H9 (cell line): Measurements from ENCODE around the gene TSPAN6. TPM values are rescaled to one million over a fixed set of nuclear protein-coding genes. Genes with fewer than 3 reads are reported as not detected.

Source experiments
- DNase-seq: peaks from one replicate; pipeline ENCODE4 v3.0.0-alpha.2; 2017
- H2AFZ ChIP-seq: one replicate; pipeline ENCODE4 v1.6.1; 2013; ENCODE audit warnings: mild to moderate bottlenecking, low read length, control low read depth, moderate library complexity
- H2AK5ac ChIP-seq: 2 replicates; pipeline ENCODE4 v1.6.1; 2013; ENCODE audit warnings: low read length, control low read depth, mixed read lengths; ENCODE audit not compliant: insufficient read length
- H2BK120ac ChIP-seq: one replicate; pipeline ENCODE4 v1.6.1; 2013; ENCODE audit warnings: low read depth, mild to moderate bottlenecking, low read length, control low read depth, inconsistent platforms; ENCODE audit not compliant: poor library complexity, severe bottlenecking
- H2BK12ac ChIP-seq: 2 replicates; pipeline ENCODE4 v1.6.1; 2013; ENCODE audit warnings: low read length, control low read depth, mixed read lengths, low read depth; ENCODE audit not compliant: insufficient read length
- H2BK15ac ChIP-seq: 2 replicates; pipeline ENCODE4 v1.6.1; 2013; ENCODE audit warnings: low read depth, low read length, control low read depth
- H2BK20ac ChIP-seq: one replicate; pipeline ENCODE4 v1.6.1; 2013; ENCODE audit warnings: low read depth, mild to moderate bottlenecking, low read length, control low read depth, inconsistent platforms; ENCODE audit not compliant: poor library complexity, severe bottlenecking
- H2BK5ac ChIP-seq: 2 replicates; pipeline ENCODE4 v1.6.1; 2013; ENCODE audit warnings: low read length, control low read depth, mixed read lengths; ENCODE audit not compliant: insufficient read length
- H3K14ac ChIP-seq: 2 replicates; pipeline ENCODE4 v1.6.1; 2013; ENCODE audit warnings: low read length, control low read depth; ENCODE audit not compliant: insufficient read depth
- H3K18ac ChIP-seq: 2 replicates; pipeline ENCODE4 v1.6.1; 2013; ENCODE audit warnings: low read depth, mild to moderate bottlenecking, mixed read lengths, low read length, control low read depth; ENCODE audit not compliant: insufficient read length
- H3K23ac ChIP-seq: 2 replicates; pipeline ENCODE4 v1.6.1; 2013; ENCODE audit warnings: low read length, control low read depth, mixed read lengths, low read depth; ENCODE audit not compliant: insufficient read length
- H3K23me2 ChIP-seq: 2 replicates; pipeline ENCODE4 v1.6.1; 2013; ENCODE audit warnings: low read depth, mild to moderate bottlenecking, mixed read lengths, low read length, control low read depth; ENCODE audit not compliant: insufficient read length, poor library complexity, severe bottlenecking
- H3K27ac ChIP-seq: 2 replicates; pipeline ENCODE4 v1.5.1; 2013; ENCODE audit warnings: low read length, control low read depth, mixed read lengths, low read depth; ENCODE audit not compliant: insufficient read length
- H3K27me3 ChIP-seq: 2 replicates; pipeline ENCODE4 v1.6.1; 2013; ENCODE audit warnings: low read length, control low read depth, inconsistent platforms; ENCODE audit not compliant: insufficient read depth
- H3K4ac ChIP-seq: 2 replicates; pipeline ENCODE4 v1.6.1; 2013; ENCODE audit warnings: low read depth, mild to moderate bottlenecking, control low read depth, inconsistent platforms, low read length, moderate library complexity
- H3K4me1 ChIP-seq: 2 replicates; pipeline ENCODE4 v1.6.1; 2013; ENCODE audit warnings: low read length, control low read depth, inconsistent platforms; ENCODE audit not compliant: insufficient read depth
- H3K4me2 ChIP-seq: 2 replicates; pipeline ENCODE4 v1.6.1; 2013; ENCODE audit warnings: low read length, control low read depth, mixed read lengths; ENCODE audit not compliant: insufficient read length, insufficient read depth
- H3K56ac ChIP-seq: 2 replicates; pipeline ENCODE4 v1.6.1; 2013; ENCODE audit warnings: low read depth, mild to moderate bottlenecking, mixed read lengths, low read length, control low read depth; ENCODE audit not compliant: insufficient read length
- H3K79me1 ChIP-seq: 2 replicates; pipeline ENCODE4 v1.6.1; 2013; ENCODE audit warnings: low read depth, mild to moderate bottlenecking, moderate library complexity, low read length, control low read depth, inconsistent platforms; ENCODE audit not compliant: insufficient read depth, poor library complexity, severe bottlenecking
- H3K79me2 ChIP-seq: 2 replicates; pipeline ENCODE4 v1.6.1; 2013; ENCODE audit warnings: low read length, control low read depth, inconsistent platforms; ENCODE audit not compliant: insufficient read depth
- H3K9ac ChIP-seq: 2 replicates; pipeline ENCODE4 v1.6.1; 2013; ENCODE audit warnings: low read length, control low read depth, mixed read lengths; ENCODE audit not compliant: insufficient read length; ENCODE audit errors: extremely low read depth
- H3K9me3 ChIP-seq: one replicate; pipeline ENCODE4 v1.6.1; 2013; ENCODE audit warnings: low read depth, low read length, inconsistent platforms; ENCODE audit not compliant: control insufficient read depth
- H3T11ph ChIP-seq: one replicate; pipeline ENCODE4 v1.6.1; 2013; ENCODE audit warnings: mild to moderate bottlenecking, low read length, control low read depth, inconsistent platforms
- H4K20me1 ChIP-seq: one replicate; pipeline ENCODE4 v1.6.1; 2013; ENCODE audit not compliant: control insufficient read depth, insufficient read length, insufficient read depth
- H4K5ac ChIP-seq: 2 replicates; pipeline ENCODE4 v1.6.1; 2013; ENCODE audit warnings: low read depth, mild to moderate bottlenecking, mixed read lengths, low read length, control low read depth; ENCODE audit not compliant: insufficient read length
- H4K8ac ChIP-seq: replicated peaks from 2 replicates; pipeline ENCODE4 v1.6.1; 2013; ENCODE audit warnings: low read length, control low read depth, mixed read lengths, low read depth; ENCODE audit not compliant: insufficient read length
- H4K91ac ChIP-seq: 2 replicates; pipeline ENCODE4 v1.6.1; 2013; ENCODE audit warnings: low read depth, mild to moderate bottlenecking, moderate library complexity, mixed read lengths, low read length, control low read depth; ENCODE audit not compliant: insufficient read length
- H3K27ac Mint-ChIP-seq, 3 experiments: 2 replicates in 2 of 3; 3 replicates in 1 of 3; pipeline ENCODE4 v1.8.0; 2020 to 2021; ENCODE audit warnings: mixed read lengths in 3 of 3, mild to moderate bottlenecking in 1 of 3, moderate library complexity in 1 of 3
- H3K27me3 Mint-ChIP-seq: 2 replicates; pipeline ENCODE4 v1.8.0; 2021; ENCODE audit warnings: low read depth, mild to moderate bottlenecking, moderate library complexity, mixed read lengths
- H3K36me3 Mint-ChIP-seq, 3 experiments: 2 replicates in 2 of 3; 3 replicates in 1 of 3; pipeline ENCODE4 v1.8.0; 2020 to 2021; ENCODE audit warnings: low read depth in 3 of 3, mixed read lengths in 3 of 3; ENCODE audit not compliant: insufficient read depth in 1 of 3
- H3K4me1 Mint-ChIP-seq, 2 experiments: 2 replicates each; pipeline ENCODE4 v1.8.0; 2020; ENCODE audit warnings: mixed read lengths in 2 of 2
- H3K4me3 Mint-ChIP-seq, 2 experiments: 2 replicates in 1 of 2; 3 replicates in 1 of 2; pipeline ENCODE4 v1.8.0; 2020 to 2021; ENCODE audit warnings: mild to moderate bottlenecking in 2 of 2, mixed read lengths in 2 of 2, moderate library complexity in 1 of 2
- H3K9me3 Mint-ChIP-seq, 2 experiments: 2 replicates in 1 of 2; 3 replicates in 1 of 2; pipeline ENCODE4 v1.8.0; 2020; ENCODE audit warnings: mild to moderate bottlenecking in 2 of 2, mixed read lengths in 2 of 2, moderate library complexity in 1 of 2
- CTCF ChIP-seq: fragments of 200-600 bp; sonication (generic); conservative IDR thresholded peaks from 3 replicates; pipeline ENCODE4 v1.8.0; 2021; ENCODE audit warnings: antibody characterized with exemption, mild to moderate bottlenecking
- WGBS: extraction: QIAGEN DNeasy Blood & Tissue Kit; methylation state at CpG from one replicate; pipeline ENCODE4 v1.1.7; 2013; ENCODE audit warnings: missing lambda C conversion rate, low lambda C conversion rate, mixed read lengths; ENCODE audit not compliant: insufficient read length; ENCODE audit errors: extremely low coverage; 5-methylcytosine and 5-hydroxymethylcytosine counted together
- total RNA-seq: library from RNA; stranded (reverse); gene quantifications from 2 replicates; pipeline ENCODE4 v1.2.1, GENCODE V29; 2021

TSPAN6 gene
- total RNA-seq, 1 experiment from 2014 or later: 61.3 TPM

- no peak overlapping the region for H3K18ac ChIP-seq
- H3K14ac ChIP-seq: no peak overlapping the region
- no peaks in the 10 kb centered on the region for H3K79me2 ChIP-seq
- H4K8ac ChIP-seq: no peak overlapping the region
- no peak overlapping the region for H2AK5ac ChIP-seq
- Mint-ChIP-seq H3K9me3 (peaks cover 4 to 55% of the 10 kb centered on the region in 2 experiments; a peak in 4 of 5 replicates), H3K27me3 (no peaks in the 10 kb centered on the region; the same call in 1 of the 2 replicates), H3K4me1 (peaks cover 8 to 12% of the 10 kb centered on the region in 2 experiments), H3K36me3 (peaks cover 10 to 42% (median 31%) of the 10 kb centered on the region in 3 experiments), H3K27ac (no peak overlapping the region), H3K4me3 (peak overlapping the region; percentile 84 to 96; a peak in 4 of 5 replicates)
- H3K23ac ChIP-seq: no peak overlapping the region
- no peak overlapping the region for H2BK5ac ChIP-seq
- H2BK12ac ChIP-seq: no peak overlapping the region
- no peaks in the 10 kb centered on the region; the same call in 1 of the 2 replicates for H3K4me1 ChIP-seq
- no peaks in the 10 kb centered on the region for H3K23me2 ChIP-seq
- no peaks in the 10 kb centered on the region for H3K9me3 ChIP-seq
- no peak overlapping the region for H3K4me2 ChIP-seq
- no peak overlapping the region for H4K5ac ChIP-seq
- TF ChIP-seq CTCF: no peak
- no peaks in the 10 kb centered on the region for H4K20me1 ChIP-seq
- H3K27me3 ChIP-seq: no peaks in the 10 kb centered on the region
- no peak for DNase-seq
- H2BK20ac ChIP-seq: no peak overlapping the region
- no CpG with 5 or more reads among the region's 5 CpGs for whole genome bisulfite sequencing
- H2BK120ac ChIP-seq: no peak overlapping the region
- H3T11ph ChIP-seq: no peak overlapping the region
- H3K9ac ChIP-seq: no peak overlapping the region
- H2BK15ac ChIP-seq: no peak overlapping the region
- H3K27ac ChIP-seq: no peak overlapping the region
- no peak overlapping the region for H3K56ac ChIP-seq
- H4K91ac ChIP-seq: no peak overlapping the region
- H3K4ac ChIP-seq: no peak overlapping the region
- H3K79me1 ChIP-seq: no peaks in the 10 kb centered on the region
- H2AFZ ChIP-seq: no peak overlapping the region
Measured at GRCh38 chrX:100635040-100635439, 1.6 kb downstream of the TSPAN6 start.
